ENCODE measurements around the gene RASA4B.
"Not testable (repeated sequence)": the region's sequence is repeated elsewhere in the genome, so short reads cannot be mapped to it uniquely, and the experiment has no call there.

The RASA4B gene

DNA sequence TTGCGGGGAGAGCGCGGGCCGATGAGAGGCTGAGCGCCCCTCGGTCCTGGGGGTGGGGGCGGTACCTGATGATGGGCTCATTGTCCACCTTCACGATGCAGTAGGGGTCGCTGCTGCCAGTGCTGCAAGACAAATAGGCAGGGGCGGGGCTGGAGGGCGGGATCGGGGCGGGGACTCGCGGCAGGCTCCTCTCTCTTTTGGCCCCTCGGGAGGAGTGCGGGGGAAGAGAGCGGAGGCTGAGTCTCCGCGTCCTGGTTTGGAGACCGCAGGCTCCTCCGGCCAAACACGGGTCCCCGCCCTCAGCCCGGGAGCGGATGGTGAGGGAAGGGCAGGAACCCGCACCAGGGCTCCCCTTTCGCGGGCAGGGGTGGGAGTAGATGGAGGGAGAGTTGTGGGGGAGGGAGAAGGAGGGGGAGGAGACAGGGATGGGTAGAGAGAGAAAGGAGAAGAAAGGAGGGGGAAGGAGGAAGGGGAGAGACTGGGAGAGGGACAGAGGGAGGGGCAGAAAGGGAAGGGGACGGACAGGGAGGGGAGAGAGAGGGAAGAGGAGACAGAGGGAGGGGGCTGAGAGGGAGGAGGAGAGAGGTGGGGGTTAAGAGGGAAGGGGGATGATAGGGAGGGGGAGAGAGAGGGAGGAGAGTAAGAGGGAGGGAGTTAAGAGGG, 5.6 kb downstream of the RASA4B start:
- DNase-seq (ENCODE audit: low spot score), result not testable (repeated sequence)

- not testable (repeated sequence) for DNase-seq (ENCODE audit: low spot score)
These were observed 7.0 kb downstream of the RASA4B start for GRCh38 chr7:102510575-102510974.

DNA sequence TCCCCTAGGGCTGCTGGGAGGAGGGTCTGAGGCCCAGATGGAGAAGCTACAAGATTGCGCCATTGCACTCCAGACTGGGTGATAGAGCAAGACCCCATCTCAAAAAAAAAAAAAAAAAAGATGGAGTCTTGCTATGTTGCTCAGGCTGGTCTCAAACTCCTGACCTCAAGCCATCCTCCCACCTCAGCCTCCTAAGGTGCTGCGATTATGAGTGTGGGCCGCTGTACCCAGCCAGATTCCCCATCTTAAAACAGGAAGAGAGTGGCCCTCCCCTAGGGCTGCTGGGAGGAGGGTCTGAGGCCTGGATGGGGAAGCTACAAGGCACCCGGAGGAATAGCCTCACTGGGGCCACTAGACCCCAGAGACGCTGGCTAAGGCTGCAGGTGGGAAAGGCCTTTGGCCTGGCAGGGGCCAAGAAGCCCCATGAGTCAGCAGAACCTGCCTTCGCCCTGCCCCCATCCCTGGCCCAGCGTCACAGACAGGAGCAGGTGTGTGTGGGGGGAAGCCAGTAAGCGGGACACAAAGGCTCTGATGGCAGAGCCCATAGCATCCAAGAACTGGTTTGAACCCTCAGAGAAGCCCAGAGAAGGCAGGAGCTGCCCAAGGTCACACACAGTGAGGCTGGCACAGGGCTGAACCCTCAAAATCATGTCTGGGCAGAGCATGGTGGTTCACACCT, 10.0 kb downstream of the RASA4B start:
- not testable (repeated sequence) for DNase-seq (ENCODE audit: low spot score)

GRCh38 chr7:102505298-102506185, 12.0 kb downstream of the RASA4B start:
- DNase-seq (ENCODE audit: low spot score), result not testable (repeated sequence)

DNA sequence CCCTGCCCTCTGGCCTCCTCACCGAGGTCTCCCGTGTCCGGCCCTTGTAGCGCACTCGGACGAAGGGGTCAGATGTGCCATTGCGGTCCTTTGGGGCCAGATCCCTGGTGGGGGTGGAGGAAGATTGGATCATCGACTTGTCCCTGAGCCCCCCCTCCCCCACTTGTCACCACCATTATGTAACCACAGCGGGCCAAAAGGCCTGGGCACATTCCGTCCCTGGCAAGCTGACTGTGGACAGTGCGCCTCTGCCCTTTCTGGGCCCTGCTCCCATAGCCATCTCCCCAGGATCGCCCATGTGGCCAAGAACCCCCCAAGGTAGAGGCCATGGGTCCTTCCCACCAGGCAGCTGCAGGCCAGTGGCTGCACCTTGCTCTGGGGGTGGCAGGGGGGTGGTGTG, 14.4 kb downstream of the RASA4B start:
- DNase-seq (ENCODE audit: low spot score), result not testable (repeated sequence)

- not testable (repeated sequence) for DNase-seq (ENCODE audit: low spot score)
These were observed 19.3 kb downstream of the RASA4B start for GRCh38 chr7:102498321-102498720.

GRCh38 chr7:102497308-102497707, 20.3 kb downstream of the RASA4B start:
- not testable (repeated sequence) for DNase-seq (ENCODE audit: low spot score)

DNA sequence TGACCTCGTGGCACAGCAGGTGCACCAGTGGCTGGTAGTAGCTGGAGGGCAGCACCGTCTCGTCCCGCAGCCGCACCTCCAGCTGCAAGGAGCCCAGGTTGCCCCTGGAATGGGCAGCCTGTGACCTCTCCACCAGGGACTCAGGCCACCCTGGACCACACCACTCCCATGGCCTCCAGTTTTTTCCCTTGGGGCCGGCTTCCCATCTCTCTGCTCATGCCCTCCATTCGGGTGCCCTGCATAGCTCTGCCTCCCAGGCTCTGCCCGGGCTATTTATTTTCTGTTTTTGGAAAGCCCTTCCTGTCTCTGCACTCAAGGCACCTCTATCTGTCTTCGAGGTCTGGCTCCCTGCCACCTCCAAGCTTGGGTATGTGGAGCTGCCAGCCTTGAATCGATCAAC, 20.7 kb downstream of the RASA4B start:
- DNase-seq (ENCODE audit: low spot score), result not testable (repeated sequence)

DNA sequence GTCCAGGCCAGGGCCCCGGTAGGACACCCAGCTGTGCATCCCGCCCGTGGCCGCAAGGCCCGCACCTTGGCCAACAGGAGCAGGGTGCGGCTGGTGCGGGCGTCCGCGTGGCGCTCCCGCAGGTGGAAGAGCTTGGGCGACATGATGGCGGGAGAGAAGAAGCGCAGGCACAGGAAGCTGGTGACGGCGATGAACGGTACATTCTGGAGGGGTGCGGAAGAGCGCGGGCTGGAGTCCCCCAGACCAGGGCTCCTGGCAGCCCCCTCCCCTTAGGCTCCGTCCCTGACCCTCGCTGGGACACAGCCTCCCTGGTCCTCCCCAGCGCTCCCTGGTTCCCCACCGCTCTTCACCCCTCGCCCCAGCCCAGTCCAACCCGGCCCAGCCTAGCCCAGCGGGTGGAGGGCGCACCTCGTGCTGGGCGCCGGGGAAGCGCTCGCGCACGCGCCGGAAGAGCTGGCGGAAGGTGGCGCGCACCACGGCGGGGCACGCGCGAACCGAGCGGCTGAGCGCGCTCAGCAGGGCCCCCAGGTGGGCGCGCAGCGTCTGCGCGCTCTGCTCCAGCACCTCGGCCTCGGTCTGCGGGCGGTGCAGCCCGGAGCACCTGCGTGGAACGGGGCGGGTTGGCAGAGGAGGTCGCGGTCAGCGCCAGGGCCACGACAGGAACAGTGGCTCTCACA, 23.0 kb downstream of the RASA4B start:
- not testable (repeated sequence) for DNase-seq (ENCODE audit: low spot score)

DNA sequence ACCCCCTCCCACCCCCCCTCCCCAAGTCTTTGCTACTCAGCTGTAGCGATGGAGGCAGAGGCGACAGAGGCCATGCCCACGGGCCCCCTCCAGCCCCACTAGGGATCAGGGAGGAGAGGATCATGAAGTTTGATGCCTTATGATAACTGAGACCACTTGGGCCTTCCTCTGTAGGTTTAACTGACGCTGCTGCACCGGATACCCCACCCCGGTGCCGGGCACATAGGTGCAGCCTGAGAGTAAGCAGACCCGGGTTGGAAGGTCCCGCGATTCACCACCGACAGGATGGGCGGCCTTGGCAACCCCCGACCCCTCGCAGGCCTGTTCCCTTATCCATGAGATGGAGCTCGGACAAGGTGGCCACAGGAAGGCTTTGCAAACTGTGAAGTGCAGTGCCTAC, 23.6 kb downstream of the RASA4B start:
- DNase-seq (ENCODE audit: low spot score), result peak; percentile 34

DNA sequence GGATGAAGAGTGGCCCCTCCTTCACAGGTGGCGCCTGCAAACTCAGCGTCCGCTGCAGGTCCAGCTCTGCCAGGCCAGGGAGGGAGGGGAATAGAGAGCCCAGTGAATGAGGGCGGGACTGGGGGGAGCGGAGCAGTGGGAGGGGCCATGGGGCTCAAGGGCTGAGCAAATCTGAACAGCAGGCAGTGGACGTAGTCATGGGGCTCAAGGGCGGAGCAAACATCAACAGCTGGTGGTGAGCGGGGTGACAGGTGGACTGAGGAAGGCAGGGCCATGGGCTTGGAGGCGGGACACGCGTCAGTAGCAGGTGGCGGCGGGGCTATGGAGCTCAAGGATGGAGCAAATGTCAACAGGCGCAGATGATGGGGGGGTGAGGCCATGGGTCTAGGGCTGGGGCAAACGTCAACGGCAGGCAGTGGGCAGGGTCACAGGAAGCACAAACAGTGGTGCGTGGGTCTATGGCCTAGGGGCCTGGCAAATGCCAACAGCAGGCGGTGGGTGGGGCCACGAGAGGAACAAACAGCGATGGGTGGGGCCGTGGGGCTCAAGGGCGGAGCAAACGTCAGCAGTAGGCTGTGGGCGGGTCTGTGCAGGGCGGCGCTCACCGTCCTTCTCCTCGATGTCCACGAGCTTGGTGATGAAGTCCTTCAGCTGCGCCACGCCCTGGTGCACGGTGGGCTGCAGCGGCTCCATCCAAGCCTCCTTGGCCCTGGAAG, 24.2 kb downstream of the RASA4B start:
- DNase-seq (ENCODE audit: low spot score), result not testable (repeated sequence)

- not testable (repeated sequence) for DNase-seq (ENCODE audit: low spot score)
These were observed 27.0 kb downstream of the RASA4B start for GRCh38 chr7:102490529-102491075.

- DNase-seq (ENCODE audit: low spot score), result not testable (repeated sequence)
These were observed 33.3 kb downstream of the RASA4B start for GRCh38 chr7:102484317-102484716.

DNA sequence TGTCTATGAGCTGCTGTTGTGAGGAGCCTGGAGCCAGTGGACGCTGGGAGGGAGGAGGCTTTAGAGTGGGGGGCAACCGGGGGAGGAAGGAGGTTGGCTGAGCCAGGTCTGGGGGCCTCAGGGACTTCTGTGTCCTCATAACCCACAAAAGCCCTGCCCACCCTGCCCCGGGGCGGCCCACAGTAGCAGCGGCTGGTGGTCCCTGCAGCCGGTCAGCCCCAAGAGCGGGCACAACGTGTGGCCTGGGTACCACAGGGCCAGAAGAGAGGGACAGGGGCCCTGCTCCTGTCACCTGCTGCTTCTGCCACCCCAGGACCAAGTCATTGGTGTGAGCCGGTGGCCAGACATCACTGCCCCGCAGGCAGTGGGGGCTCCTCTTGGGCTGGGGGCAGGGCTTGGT, 35.6 kb downstream of the RASA4B start:
- not testable (repeated sequence) for DNase-seq (ENCODE audit: low spot score)

- DNase-seq (ENCODE audit: low spot score), result peak; percentile 34
These were observed 37.5 kb downstream of the RASA4B start for GRCh38 chr7:102479982-102480637.

DNA sequence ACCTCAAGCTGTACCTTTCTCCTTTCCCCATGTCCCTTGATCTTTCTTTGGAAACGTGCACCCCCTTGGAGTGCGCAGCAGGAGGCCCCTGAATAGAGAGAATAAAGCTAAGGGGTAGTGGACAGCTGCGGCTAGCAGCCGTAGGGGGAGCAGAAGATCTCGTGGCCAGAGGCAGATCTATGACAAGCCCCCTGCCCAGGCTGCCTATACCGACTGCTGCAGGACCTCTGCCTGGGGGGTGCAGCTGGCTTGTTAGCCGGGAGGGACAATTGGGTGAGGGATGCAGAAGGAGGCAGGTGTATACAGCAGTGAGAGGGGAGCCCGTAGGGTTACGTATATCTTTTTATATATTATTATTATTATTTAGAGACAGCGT, 38.4 kb downstream of the RASA4B start:
- DNase-seq (ENCODE audit: low spot score), result not testable (repeated sequence)

- DNase-seq (ENCODE audit: low spot score), result peak; percentile 95
These were observed 39.0 kb downstream of the RASA4B start, which contains the start of gene POLR2J for GRCh38 chr7:102478314-102479208. Gene POLR2J, minus strand, starts transcription at chr7:102478922. Its CDS starts 62 bp downstream, at chr7:102478860.

DNA sequence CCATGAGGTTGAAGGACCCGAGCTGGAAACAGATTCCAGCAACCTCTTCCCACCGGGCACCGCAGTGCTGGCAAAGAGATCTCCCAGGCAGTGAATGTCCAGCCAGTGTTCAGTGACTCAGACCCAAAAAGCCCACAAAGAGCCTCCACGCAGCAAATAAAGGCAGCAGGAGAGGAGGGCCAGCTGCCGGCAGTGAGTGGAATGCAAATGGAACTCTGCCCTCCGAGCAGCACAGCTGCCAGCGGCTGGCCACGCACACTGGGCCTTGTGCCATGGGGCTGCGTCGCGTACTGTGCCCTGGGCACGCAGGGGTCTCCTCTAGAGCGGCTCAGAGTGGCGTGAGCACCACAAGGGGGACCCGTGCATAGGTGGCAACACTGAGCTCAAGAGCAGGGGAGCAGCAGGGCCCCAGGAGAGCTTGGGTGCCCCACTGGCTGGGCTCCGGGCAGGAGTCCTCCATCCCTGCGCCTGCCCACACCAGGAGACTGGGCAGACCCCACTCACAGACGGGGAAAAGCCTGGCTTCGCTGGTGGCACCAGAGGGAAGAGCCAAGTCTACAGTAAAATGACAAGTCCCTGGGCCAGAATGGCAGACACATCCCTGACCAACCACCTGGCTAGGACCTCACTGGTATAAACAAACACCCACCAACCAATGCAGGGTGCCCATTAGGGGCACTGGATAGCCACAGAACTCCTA, 42.7 kb downstream of the RASA4B start:
- DNase-seq (ENCODE audit: low spot score), result not testable (repeated sequence)

DNA sequence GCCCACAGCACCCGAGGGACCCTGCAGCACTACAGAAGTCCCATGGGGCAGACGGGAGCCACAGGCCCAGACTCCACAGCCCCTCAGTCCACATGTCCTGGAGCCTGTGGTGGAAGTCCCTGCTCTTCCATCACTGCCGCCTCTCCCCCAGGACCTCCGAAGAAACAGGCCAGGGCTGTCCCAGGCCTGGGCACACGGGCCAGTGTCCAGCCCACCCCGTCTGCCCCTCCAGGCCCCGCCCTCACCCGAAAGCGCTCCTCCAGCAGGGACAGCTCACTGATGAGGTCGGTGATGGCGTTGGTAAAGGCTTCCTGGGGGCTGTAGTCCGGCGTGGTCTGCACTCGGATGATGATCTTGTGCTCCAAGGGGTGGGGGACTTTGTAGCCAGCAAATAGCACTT, 43.5 kb downstream of the RASA4B start:
- DNase-seq (ENCODE audit: low spot score), result not testable (repeated sequence)
